Vagina (tissue), 2 donors: Measurements from ENCODE around the gene URM1.

Experiments used
- POLR2A ChIP-seq, 2 donors: fragments of 450-650 bp; IDR thresholded peaks; one replicate each; pipeline ENCODE4 v1.6.1; 2017; ENCODE audit warnings: antibody characterized with exemption in 2 of 2, mild to moderate bottlenecking in 2 of 2, moderate library complexity in 2 of 2
- POLR2AphosphoS5 ChIP-seq, 2 donors: sonication (generic); formaldehyde crosslinking; IDR thresholded peaks; one replicate each; pipeline ENCODE4 v1.9.0; 2017; ENCODE audit warnings: antibody characterized with exemption in 2 of 2, mild to moderate bottlenecking in 2 of 2, low read depth in 1 of 2; ENCODE audit not compliant: insufficient read depth in 1 of 2
- TF ChIP-seq, protein P1 (sequence below), 3 experiments: fragments of 450-650 bp in 2 of 3; fragments of 200-600 bp in 1 of 3; sonication (generic) in 1 of 3; IDR thresholded peaks; one replicate each; pipeline ENCODE4 v1.5.1; 2017 to 2019; ENCODE audit warnings: antibody characterized with exemption in 3 of 3, mild to moderate bottlenecking in 2 of 3, moderate library complexity in 2 of 3

DNA sequence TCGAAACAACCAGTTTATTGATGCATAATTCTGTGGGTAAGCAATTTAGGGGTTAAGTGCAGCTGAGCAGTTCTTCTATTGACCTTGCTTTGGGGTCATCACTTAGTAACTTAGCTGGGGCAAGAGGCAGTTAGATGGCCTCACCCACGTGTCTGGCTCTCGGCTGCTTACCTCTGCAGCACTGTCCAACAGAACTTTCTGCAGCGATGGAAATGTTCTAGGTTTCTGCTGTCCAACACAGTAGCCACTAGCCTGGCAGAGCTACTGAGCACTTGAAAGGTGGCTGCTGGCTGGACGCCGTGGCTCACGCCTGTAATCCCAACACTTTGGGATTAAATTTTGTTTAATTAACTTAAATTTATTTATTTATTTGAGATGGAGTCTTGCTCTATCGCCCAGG is 13.1 kb upstream of the URM1 start:
- TF ChIP-seq, protein P1, sequence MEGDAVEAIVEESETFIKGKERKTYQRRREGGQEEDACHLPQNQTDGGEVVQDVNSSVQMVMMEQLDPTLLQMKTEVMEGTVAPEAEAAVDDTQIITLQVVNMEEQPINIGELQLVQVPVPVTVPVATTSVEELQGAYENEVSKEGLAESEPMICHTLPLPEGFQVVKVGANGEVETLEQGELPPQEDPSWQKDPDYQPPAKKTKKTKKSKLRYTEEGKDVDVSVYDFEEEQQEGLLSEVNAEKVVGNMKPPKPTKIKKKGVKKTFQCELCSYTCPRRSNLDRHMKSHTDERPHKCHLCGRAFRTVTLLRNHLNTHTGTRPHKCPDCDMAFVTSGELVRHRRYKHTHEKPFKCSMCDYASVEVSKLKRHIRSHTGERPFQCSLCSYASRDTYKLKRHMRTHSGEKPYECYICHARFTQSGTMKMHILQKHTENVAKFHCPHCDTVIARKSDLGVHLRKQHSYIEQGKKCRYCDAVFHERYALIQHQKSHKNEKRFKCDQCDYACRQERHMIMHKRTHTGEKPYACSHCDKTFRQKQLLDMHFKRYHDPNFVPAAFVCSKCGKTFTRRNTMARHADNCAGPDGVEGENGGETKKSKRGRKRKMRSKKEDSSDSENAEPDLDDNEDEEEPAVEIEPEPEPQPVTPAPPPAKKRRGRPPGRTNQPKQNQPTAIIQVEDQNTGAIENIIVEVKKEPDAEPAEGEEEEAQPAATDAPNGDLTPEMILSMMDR (IDR thresholded peaks at IDR 0.05), result no peak
- TF ChIP-seq POLR2A (IDR thresholded peaks at IDR 0.05), result no peak
- no peak for TF ChIP-seq POLR2AphosphoS5 (IDR thresholded peaks at IDR 0.05; ENCODE audit: insufficient read depth in 1 of 2, low read depth in 1 of 2)
